Left cardiac atrium (tissue), 4 donors: ENCODE results near the gene POLG. TPM values are rescaled to one million over a fixed set of nuclear protein-coding genes. Genes with fewer than 3 reads are reported as not detected.
"Not testable (repeated sequence)": the region's sequence is repeated elsewhere in the genome, so short reads cannot be mapped to it uniquely, and the experiment has no call there.

ENCODE experiments used
- ATAC-seq, 2 donors: fragments of 200-7000 bp; cut with Tn5 transposase; one replicate each; pipeline ENCODE4 v1.9.1; 2020; ENCODE audit warnings: mild to moderate bottlenecking in 2 of 2, moderate library complexity in 2 of 2
- DNase-seq: peaks from one replicate; pipeline ENCODE4 v3.0.0-alpha.2; 2020
- intact Hi-C, 2 donors: fragments of 100-400 bp; cut with DNase I; formaldehyde crosslinking; loops; one replicate each; pipeline versions ENCODE4 v1.14.1 to v1.15.1; 2022 to 2023
- microRNA-seq, 2 donors: library from miRNA; unstranded; fragments of <30 nt; microRNA quantifications; one replicate each; pipeline ENCODE4 v1.2.0, GENCODE V29; 2020
- total RNA-seq, 2 donors: library from RNA; stranded (reverse); fragmentation: NEBNext Ultra II Directional; extraction: Animal tissue kit (Norgen Biotek cat#: 25700); gene quantifications; one replicate each; pipeline ENCODE4 v1.2.1, GENCODE V29; 2021
- donor health status: DM: no; HTN: yes; CAD: no.
- donor health status: DM: no; HTN: yes; CAD: no; lungs with severe emphysema.
- donor health status: DM: yes; HTN: yes; CAD: no.
- donor health status: Dilated cardiomyopathy.

POLG gene
- total RNA-seq, 2 donors from 2014 or later: 35.3 to 39.3 TPM

DNA sequence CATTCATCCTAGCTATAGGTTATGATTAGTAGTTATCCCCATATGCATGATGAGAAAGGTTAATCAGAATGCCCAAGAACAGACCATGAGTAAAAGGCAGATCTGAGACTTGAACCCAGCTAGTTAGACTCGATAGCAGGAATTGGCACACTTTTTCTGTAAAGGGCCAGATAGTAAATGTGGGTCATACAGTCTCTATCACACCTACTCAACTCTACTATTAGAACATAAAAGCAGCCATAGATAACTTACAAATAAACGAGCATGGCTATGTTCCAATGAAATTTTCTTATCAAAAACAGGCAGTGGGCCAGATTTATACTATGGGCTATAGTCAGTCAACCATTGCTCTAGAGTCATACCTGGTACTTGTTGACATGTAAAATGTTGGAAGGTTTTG lies 24.6 kb downstream of the POLG start:
- ATAC-seq: no peak
- intact Hi-C loops: no loop called here
- DNase-seq: no peak

DNA sequence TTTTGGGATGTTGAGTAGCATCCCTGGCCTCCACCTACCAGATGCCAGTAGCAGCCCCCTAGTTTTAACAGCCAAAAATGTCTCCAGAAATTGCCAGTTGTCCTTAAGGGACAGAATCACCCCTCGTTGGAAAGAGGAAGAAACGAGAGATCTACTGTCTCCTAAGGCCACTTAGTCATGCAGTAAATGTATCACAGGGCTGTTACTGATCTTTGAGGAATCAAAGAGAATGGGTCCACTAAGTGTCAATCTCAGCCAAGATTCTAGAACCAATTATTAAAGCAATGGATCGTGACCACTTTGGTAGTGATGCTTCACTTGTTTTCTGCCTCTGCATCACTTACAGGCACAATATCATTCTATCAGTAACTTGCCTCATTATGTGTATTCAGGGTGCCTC lies 26.4 kb downstream of the POLG start:
- intact Hi-C loops: no loop called here
- ATAC-seq (no peak), DNase-seq (no peak)

DNA sequence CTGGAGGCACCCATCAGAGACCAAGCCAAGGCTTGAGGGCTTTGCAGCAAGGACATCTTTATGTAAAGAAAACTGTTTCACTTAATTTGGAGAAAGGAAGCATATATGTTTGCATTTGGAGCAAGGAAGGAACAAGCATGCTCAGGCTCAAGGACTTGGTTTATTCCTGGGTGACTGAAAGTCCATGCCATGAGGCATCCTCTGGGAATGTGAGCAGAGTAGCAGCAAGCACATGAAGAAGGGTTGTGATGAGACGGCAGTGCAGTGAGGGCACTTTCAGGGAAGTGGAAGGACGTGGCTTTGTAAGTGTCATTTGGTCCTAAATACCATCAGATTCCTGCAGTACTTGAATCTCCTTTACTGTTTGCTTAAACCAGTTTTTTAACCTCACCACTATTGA lies 26.8 kb downstream of the POLG start:
- DNase-seq: no peak
- intact Hi-C loops: no loop called here
- ATAC-seq: no peak

DNA sequence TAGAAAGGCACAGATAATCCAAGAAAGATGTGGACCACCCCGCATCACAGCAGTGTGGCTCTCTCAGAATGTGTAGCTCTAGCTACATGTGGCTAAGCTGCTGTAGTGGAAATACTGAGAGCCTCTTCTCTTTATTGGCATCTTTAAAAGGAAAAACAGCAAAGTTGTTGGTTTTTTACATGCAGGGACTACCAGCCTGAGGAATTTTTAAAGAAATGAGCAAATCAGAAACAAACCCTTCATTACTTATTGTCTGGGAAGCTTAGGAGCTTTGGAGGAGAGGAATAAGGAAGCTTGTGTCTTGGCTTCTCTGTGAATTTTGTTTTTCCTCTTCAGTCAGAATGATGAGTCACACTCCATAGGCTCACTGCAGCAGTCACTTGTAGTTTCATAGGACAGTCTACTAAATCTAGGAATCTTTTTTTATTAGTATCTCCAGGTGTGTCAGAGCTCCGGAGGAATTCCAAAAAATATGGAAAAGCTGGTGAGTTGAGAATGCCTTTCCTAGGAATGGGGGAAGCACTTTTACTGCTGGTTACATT lies 27.5 kb downstream of the POLG start:
- intact Hi-C loops: no loop called here
- ATAC-seq (no peak), DNase-seq (no peak)

DNA sequence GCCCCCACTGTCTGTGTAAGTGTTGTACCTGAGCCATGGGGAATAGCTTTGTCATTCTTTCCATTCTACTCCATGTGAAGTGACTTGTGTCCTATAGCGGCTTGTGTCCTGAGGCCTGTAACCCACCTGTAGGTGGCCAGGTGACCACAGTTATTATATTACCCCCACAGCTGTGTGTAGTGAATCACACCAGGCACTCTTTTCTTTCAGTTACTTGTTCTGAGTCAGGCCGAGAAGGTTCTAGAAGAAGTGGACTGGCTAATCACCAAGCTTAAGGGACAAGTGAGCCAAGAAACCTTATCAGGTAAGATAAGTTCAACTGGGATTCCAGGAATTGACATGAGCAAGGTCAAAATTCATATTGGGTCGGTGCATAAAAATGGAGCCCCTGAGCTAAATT lies 29.2 kb downstream of the POLG start:
- intact Hi-C loops: no loop called here
- no peak for DNase-seq
- ATAC-seq: no peak

DNA sequence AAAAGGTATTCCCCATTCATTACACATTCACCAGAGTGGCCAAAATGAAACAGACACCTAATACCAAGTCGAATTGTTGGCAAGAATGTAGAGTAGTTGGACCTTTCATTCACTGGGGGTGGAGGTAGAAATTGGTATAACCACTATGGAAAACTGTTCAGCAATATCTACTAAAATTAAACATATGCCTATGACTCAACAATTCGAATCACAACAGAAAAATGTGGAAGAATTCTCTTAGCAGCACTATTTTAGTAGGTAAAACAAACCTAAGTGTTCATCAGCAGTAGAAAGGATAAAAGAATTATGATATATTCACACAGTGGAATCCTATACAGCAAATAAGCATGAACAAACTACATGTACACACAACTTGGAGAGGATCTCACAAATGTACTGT lies 30.6 kb downstream of the POLG start:
- DNase-seq: no peak
- ATAC-seq: no peak
- intact Hi-C loops: loop anchor here in 1 of 2 donors (5.0 kb wide), 1 partner anchor 97 kb away; no protein-coding TSS in a partner anchor

DNA sequence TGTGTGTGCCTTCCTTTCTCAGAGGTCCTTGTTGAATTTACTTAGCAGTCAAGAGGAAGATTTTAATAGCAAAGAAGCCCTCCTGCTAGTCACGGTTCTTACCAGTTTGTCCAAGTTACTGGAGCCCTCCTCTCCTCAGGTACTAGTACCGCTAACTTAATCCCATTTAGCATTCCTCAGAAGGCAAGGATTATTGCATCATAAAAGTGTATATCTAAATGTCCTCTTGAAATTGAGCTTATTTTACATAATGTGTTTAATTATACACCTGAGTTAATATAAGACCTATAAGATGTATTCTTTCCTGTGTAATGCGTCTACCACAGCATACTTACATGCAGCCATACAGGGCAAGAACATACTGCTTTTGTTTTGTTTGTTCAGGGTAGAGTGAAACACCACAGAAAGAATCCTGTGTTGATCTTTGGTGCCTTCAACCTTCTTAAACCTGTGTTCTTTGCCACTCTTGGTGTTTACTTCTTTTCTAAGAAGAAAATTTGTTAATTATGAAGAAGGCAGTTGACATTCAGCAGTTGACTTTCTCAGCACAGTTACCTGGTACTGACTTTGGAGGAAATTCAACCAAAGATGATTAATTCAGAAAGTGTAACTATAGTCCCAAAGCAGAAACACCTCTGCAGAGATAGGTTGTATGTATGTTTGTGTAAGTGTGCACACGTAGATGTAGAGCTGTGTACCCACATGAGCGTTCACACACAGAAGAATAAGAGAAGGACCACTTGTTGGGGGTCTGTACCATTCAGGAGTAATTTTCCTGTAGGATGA lies 33.1 kb downstream of the POLG start:
- no peak for DNase-seq
- intact Hi-C loops: loop anchor here in 1 of 2 donors (5.0 kb wide), 1 partner anchor 94 kb away; no protein-coding TSS in a partner anchor
- no peak for ATAC-seq

DNA sequence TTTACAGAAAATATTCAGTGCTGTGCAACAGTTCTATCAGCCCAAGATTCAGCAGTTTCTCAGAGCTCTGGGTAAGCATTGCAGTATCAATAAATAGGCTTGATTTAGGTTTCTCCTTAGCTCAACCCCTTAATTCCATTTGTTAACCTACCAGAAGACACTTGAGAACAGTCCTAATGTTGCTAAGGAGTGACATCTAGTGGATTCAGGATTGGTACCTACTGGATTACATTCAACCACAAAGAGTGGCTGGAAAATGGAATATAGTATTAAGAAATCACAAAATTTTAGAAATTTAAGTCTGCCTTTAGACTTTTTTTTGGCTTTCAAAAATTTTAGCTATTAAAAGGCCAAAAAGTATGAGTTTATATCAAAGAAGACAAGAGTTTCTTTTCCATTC lies 34.7 kb downstream of the POLG start:
- ATAC-seq (no peak), DNase-seq (no peak)
- intact Hi-C loops: loop anchor here in 1 of 2 donors (5.0 kb wide), 1 partner anchor 93 kb away; no protein-coding TSS in a partner anchor

DNA sequence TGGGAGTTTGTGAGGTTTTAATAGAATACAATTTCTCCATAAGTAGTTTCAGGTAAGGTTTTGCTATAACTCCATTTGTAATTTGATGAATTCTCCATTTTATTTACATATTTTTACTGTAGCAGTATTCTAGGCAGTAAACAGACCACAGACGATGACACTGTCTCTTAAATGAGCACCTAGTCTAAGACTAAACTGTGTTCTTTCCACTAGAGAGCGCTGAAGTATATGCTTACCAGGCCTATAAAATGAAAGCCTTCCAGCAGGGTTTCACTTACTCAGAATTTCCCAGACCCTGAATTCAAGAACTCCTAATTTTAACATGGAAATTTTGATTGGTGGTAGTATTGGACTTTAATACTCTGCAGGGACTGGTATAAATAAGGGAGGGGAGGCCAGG lies 41.6 kb downstream of the POLG start:
- DNase-seq (no peak), ATAC-seq (no peak)
- intact Hi-C loops: no loop called here

DNA sequence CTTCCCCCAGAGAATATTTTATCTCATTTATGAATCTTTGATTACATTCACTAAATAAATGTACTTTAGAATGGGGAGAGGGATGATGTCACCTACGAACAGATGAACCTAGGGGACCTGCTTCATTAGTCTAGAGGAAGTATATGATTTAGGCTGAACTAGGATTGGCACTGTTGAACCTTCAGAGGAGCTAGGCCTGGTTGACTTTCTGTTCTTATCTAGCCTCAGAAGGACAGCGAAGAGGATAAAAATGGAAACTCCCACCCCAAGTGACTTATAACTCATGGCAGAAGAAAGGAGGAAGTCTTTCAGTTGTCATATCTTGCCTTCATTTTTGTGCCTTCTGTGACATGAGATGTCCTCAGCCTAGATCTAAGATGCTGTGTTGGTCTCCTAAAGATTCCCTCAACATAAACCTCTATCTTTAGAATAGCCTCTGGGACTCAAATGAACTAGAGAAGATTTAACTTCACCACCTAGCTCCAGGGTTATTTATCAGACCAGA lies 42.6 kb downstream of the POLG start:
- intact Hi-C loops: no loop called here
- DNase-seq: no peak
- no peak for ATAC-seq

DNA sequence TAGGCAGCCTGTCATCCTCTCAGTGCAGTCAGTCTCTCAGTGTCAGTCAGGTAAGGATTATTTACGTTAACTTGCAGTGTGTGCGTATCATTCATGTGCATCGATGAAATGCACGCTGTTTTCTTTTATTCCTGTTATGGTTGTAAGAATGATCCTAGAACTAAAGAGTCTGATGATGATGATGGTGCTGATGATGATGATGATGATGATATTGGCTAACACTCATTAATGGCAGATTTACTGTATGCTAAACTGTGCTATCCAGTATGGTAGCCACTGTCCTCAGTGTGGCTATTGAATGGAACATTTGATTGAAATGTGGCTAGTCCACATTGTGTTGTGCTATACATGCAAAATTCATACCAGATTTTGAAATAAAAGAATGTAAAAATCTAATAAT lies 51.4 kb downstream of the POLG start:
- intact Hi-C loops: no loop called here
- ATAC-seq: no peak
- DNase-seq: no peak

DNA sequence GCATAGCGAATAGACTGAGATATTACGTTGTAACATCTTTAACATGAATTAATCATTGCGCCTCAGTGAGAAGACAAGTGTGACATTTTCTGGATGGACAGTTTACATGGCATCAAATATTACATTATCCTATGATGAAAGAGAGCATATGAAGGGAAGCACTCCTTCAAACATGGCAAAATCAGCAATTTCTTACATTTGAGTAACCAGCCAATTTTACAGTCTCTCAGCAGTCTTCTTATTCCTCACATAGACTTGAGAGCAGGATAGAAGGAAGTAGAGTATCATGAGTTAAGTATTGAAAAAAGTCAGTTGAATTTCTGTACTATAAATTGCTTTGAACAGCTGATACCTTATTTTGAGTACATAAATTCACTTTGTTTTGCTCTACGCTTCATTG lies 52.0 kb downstream of the POLG start:
- intact Hi-C loops: no loop called here
- DNase-seq (no peak), ATAC-seq (no peak)

DNA sequence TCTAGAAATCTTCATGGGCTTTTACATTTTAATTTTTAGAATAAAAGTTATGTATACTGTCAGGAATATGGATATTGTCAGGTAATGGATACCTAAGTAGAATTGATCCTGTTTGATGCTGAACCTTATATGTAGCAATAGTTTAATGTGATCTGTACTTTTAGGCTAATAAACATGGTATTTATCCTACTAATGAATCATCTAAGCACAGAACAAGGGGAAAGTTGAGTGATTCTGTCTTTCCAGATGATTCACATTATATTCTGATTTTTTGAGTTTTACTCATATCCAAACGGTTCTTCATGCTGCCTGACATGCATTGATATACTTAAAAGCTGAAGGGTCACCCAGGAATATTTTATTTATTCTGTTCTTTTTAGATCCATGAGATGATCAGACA lies 56.3 kb downstream of the POLG start:
- DNase-seq: no peak
- intact Hi-C loops: no loop called here
- ATAC-seq: no peak

DNA sequence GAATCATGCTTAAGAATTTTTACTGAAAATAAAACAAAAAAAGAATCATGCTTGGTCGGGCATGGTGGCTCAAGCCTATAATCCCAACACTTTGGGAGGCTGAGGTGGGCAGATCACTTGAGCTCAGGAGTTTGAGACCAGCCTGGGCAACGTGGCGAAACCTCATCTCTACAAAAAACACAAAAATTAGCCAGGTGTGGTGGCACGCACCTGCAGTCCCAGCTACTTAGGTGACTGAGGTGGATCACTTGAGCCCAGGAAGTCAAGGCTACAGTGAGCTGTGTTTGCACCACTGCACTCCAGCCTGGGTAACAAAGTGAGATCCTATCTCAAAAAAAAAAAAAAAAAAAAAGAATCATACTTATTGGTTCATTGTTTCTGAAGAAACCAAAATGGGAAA lies 57.3 kb downstream of the POLG start:
- intact Hi-C loops, ATAC-seq, DNase-seq: not testable (repeated sequence)

Small RNA genes lying within 50 kb of the gene (microRNA-seq; reads per million reads assigned to microRNA genes)
- gene MIR6766 (0.27 to 0.40 reads per million in 2 donors), gene MIR9-3 (0.40 to 1.9 reads per million in 2 donors)

Other genes starting within 250 kb of the POLG start
- 100 to 1,000 TPM in 1 of 2 donors, 10 to 100 TPM in 1; 91.6 to 208 TPM for gene ABHD2, start 246.4 kb downstream of the POLG start, total RNA-seq
- gene RLBP1, start 113.2 kb downstream of the POLG start, total RNA-seq: not detected
- gene FANCI, start 90.8 kb downstream of the POLG start, total RNA-seq: 1 to 10 TPM; 4.8 TPM
- 1 to 10 TPM in 1 of 2 donors, under 1 TPM in 1; 0.15 to 1.8 TPM for gene RHCG, start 161.8 kb upstream of the POLG start, total RNA-seq
- under 1 TPM; 0.03 to 0.44 TPM for gene TICRR, start 240.6 kb upstream of the POLG start, total RNA-seq